Transverse colon (tissue), 4 donors: ENCODE results near the gene ALDH3A2. TPM values are rescaled to one million over a fixed set of nuclear protein-coding genes. Genes with fewer than 3 reads are reported as not detected.

Experiments used
- DNase-seq: peaks from one replicate; pipeline ENCODE4 v3.0.0-alpha.2; 2019
- H3K27ac ChIP-seq, 4 donors: fragments of 200-600 bp; sonication (generic); 2 replicates each; pipeline ENCODE4 v1.5.1; 2016 to 2018; ENCODE audit warnings: inconsistent platforms in 4 of 4
- H3K27me3 ChIP-seq: fragments of 200-600 bp; sonication (generic); 2 replicates; pipeline ENCODE4 v1.5.1; 2017; ENCODE audit warnings: inconsistent platforms
- H3K36me3 ChIP-seq, 4 donors: fragments of 200-600 bp; sonication (generic); 2 replicates each; pipeline ENCODE4 v1.5.1; 2017 to 2019; ENCODE audit warnings: inconsistent platforms in 4 of 4
- H3K4me1 ChIP-seq, 4 donors: fragments of 200-600 bp; sonication (generic); 2 replicates each; pipeline ENCODE4 v1.5.1; 2017 to 2020; ENCODE audit warnings: inconsistent platforms in 4 of 4
- H3K4me3 ChIP-seq, 4 donors: fragments of 200-600 bp; sonication (generic); 1 replicate in 1 of 4; 2 replicates in 3 of 4; pipeline versions ENCODE4 v1.5.1 to v1.6.1; 2017 to 2019; ENCODE audit warnings: inconsistent platforms in 4 of 4
- H3K9me3 ChIP-seq, 2 donors: fragments of 200-600 bp; sonication (generic); 2 replicates each; pipeline ENCODE4 v1.5.1; 2017 to 2019; ENCODE audit warnings: inconsistent platforms in 2 of 2
- EP300 ChIP-seq: sonication (generic); formaldehyde crosslinking; IDR thresholded peaks from one replicate; pipeline ENCODE4 v1.6.1; 2017; ENCODE audit warnings: antibody characterized with exemption, low read depth
- POLR2A ChIP-seq: fragments of 450-650 bp; IDR thresholded peaks from one replicate; pipeline ENCODE4 v1.6.1; 2016; ENCODE audit warnings: antibody characterized with exemption, mild to moderate bottlenecking, moderate library complexity
- POLR2AphosphoS5 ChIP-seq, 3 donors: sonication (generic); formaldehyde crosslinking; IDR thresholded peaks; one replicate each; pipeline ENCODE4 v1.6.1; 2016; ENCODE audit warnings: antibody characterized with exemption in 3 of 3
- WGBS, 2 donors: methylation state at CpG; one replicate each; pipeline ENCODE4 v1.1.5; 2018; ENCODE audit warnings: low coverage in 1 of 2; 5-methylcytosine and 5-hydroxymethylcytosine counted together
- in situ Hi-C, 4 donors: fragments of 200-750 bp; cut with MboI; loops; one replicate each; pipeline versions ENCODE4 v1.15.0 to v1.15.1; 2017; ENCODE audit warnings: low sequenced_read_pairs in 3 of 4, low pct_ligation_motif_present in 1 of 4, low pct_unique_long_range_greater_than_20kb in 1 of 4
- intact Hi-C: fragments of 100-400 bp; cut with DNase I; formaldehyde crosslinking; loops from one replicate; pipeline ENCODE4 v1.15.1; 2023; ENCODE audit warnings: low total_unique reads
- total RNA-seq, 4 donors: library from RNA; depleted of rRNA; stranded (reverse); fragments of >200 nt; gene quantifications; one replicate each; pipeline ENCODE4 v1.1.0, GENCODE V29; 2016
- TF ChIP-seq, protein P1 (sequence below), 5 experiments: fragments of 200-600 bp in 3 of 5; fragments of 450-650 bp in 2 of 5; sonication (generic) in 3 of 5; IDR thresholded peaks; 1 replicate in 2 of 5; 2 replicates in 3 of 5; pipeline ENCODE4 v1.5.1; 2016 to 2017; ENCODE audit warnings: antibody characterized with exemption in 5 of 5, inconsistent platforms in 3 of 5, mild to moderate bottlenecking in 2 of 5, moderate library complexity in 1 of 5

ALDH3A2 gene
- total RNA-seq, 4 donors from 2014 or later: 44.5 to 199 (median 119) TPM

DNA sequence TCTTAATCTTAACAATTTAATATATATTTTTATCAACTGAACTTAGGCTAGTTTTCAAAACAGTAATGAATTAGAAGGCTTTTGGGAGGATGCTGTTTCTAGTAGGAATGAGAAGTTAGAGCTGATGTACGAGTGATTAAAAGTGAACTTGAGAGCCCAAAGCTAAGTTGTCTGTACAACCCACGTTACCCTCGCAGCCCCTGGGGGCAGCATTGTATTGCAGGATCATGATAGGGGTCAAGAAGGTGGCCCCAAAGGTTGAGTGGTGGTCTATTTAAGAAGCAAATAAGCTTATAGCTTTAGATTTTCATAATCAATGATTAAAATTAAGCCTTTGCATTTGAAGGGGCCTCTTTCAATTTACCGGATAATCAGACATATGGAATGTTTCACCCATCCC is 33.7 kb upstream of the ALDH3A2 start:
- in situ Hi-C loops: no loop called here
- no peak for DNase-seq
- Histone ChIP-seq H3K27me3 (no peaks in the 10 kb centered on the region), H3K9me3 (peaks cover 13 to 19% of the 10 kb centered on the region in 2 donors), H3K27ac (no peak overlapping the region), H3K4me3 (no peak overlapping the region), H3K36me3 (no peaks in the 10 kb centered on the region), H3K4me1 (peaks cover 0 to 6% (median 0%) of the 10 kb centered on the region in 4 donors)
- TF ChIP-seq, protein P1, sequence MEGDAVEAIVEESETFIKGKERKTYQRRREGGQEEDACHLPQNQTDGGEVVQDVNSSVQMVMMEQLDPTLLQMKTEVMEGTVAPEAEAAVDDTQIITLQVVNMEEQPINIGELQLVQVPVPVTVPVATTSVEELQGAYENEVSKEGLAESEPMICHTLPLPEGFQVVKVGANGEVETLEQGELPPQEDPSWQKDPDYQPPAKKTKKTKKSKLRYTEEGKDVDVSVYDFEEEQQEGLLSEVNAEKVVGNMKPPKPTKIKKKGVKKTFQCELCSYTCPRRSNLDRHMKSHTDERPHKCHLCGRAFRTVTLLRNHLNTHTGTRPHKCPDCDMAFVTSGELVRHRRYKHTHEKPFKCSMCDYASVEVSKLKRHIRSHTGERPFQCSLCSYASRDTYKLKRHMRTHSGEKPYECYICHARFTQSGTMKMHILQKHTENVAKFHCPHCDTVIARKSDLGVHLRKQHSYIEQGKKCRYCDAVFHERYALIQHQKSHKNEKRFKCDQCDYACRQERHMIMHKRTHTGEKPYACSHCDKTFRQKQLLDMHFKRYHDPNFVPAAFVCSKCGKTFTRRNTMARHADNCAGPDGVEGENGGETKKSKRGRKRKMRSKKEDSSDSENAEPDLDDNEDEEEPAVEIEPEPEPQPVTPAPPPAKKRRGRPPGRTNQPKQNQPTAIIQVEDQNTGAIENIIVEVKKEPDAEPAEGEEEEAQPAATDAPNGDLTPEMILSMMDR (IDR thresholded peaks at IDR 0.05): no peak
- no peak for TF ChIP-seq POLR2AphosphoS5 (IDR thresholded peaks at IDR 0.05)
- TF ChIP-seq POLR2A: no peak
- no peak for TF ChIP-seq EP300
- intact Hi-C loops: no loop called here
- WGBS, 2 donors: 94 to 100% methylated on average over 1 to 4 of the region's 4 CpGs

DNA sequence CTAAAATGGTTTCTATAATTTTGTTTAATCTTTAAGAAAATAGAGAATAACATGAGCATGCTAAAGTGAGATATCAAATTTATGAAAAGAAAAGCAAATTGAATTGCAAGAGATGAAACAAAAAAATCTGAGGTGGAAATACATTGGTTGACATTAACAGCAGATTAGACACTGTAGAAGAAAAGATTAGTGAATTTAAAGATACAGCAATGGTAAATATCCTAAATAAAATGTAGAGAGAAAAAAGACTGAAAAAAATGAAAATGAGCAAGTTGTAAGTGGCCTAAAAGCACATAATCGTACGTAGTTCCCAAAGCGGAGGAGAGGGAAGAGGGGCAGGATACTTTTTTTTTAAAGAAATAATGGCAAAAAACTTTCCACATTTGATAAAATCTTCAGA is 30.5 kb upstream of the ALDH3A2 start:
- Histone ChIP-seq H3K4me1 (peaks cover 0 to 6% (median 0%) of the 10 kb centered on the region in 4 donors), H3K36me3 (no peaks in the 10 kb centered on the region), H3K9me3 (peaks cover 23 to 31% of the 10 kb centered on the region in 2 donors), H3K27me3 (no peaks in the 10 kb centered on the region), H3K27ac (no peak overlapping the region), H3K4me3 (no peak overlapping the region)
- in situ Hi-C loops: no loop called here
- DNase-seq: no peak
- 96 to 97% methylated on average over 3 of the region's 3 CpGs for WGBS, 2 donors
- TF ChIP-seq POLR2A: no peak
- TF ChIP-seq EP300: no peak
- TF ChIP-seq POLR2AphosphoS5 (IDR thresholded peaks at IDR 0.05): no peak
- TF ChIP-seq, protein P1 (IDR thresholded peaks at IDR 0.05): no peak
- intact Hi-C loops: no loop called here

DNA sequence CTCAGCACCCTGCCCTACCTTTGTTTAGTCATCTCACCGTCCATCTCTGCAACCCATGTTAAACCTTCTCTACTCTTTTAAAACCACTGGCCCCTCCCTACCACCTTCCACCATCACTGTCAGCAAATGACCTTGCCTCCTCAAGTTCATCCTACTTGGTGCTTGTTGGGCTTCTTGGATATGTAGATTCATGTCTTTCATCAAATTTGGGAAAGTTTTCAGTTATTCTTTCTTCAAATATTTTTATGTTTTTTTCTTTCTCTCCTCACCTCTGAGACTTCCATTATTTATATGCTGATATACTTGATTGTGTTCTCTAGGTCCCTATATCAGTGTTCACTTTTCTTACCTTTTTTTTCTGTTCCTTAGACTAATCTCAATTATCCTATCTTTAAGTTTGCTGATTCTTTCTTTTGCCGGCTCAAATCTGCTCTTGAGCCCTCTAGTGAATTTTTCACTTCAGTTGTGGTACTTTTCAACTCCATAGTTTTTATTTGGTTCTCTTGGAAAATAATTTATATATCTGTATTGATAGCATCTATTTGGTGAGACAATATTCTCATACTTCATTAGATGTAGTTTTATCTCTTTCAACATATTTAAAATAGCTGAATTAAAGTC is 28.7 kb upstream of the ALDH3A2 start:
- no peak for DNase-seq
- in situ Hi-C loops (no loop called here), intact Hi-C loops (no loop called here)
- Histone ChIP-seq H3K27ac (no peak overlapping the region), H3K27me3 (no peaks in the 10 kb centered on the region), H3K4me1 (no peaks in the 10 kb centered on the region), H3K4me3 (no peak overlapping the region), H3K9me3 (peaks cover 23 to 31% of the 10 kb centered on the region in 2 donors), H3K36me3 (no peaks in the 10 kb centered on the region)
- WGBS, 2 donors: 94 to 96% methylated on average over 1 to 2 of the region's 2 CpGs
- TF ChIP-seq, protein P1 (IDR thresholded peaks at IDR 0.05): no peak
- TF ChIP-seq EP300 (no peak), POLR2A (no peak), POLR2AphosphoS5 (IDR thresholded peaks at IDR 0.05) (no peak)

DNA sequence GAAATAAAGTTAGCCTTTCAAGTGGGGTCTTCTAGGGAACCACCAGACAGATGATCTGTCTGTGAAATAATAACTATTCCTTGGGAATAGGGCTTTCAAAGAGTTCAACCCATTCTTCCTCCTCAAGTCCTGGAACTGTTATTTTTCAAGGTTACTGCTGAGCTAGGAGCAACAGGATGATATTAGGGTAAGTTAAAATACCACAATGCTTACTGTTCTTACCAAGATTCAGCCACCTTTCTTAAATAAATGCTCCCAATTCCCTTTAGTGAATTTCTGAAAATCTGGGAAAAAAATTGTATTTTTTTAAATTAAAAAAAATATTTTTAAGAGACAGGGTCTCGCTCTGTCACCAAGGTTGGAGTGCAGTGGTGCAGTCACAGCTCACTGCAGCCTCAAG is 26.9 kb upstream of the ALDH3A2 start:
- TF ChIP-seq POLR2AphosphoS5 (IDR thresholded peaks at IDR 0.05) (no peak), POLR2A (no peak), EP300 (no peak)
- TF ChIP-seq, protein P1 (IDR thresholded peaks at IDR 0.05): no peak
- in situ Hi-C loops: no loop called here
- H3K4me3 ChIP-seq: no peak overlapping the region
- no peaks in the 10 kb centered on the region for H3K36me3 ChIP-seq
- H3K4me1 ChIP-seq: no peaks in the 10 kb centered on the region
- no peaks in the 10 kb centered on the region for H3K27me3 ChIP-seq
- H3K27ac ChIP-seq: no peak overlapping the region
- intact Hi-C loops: no loop called here
- H3K9me3 ChIP-seq: peaks cover 23 to 31% of the 10 kb centered on the region in 2 donors
- 86 to 93% methylated on average over 1 of the region's 1 CpG for WGBS, 2 donors
- no peak for DNase-seq
